Mononuclear cell (primary cell): ENCODE results near the gene GMDS. TPM values are rescaled to one million over a fixed set of nuclear protein-coding genes. Genes with fewer than 3 reads are reported as not detected.

Source experiments
- H3K27me3 ChIP-seq: 2 replicates; pipeline ENCODE4 v1.6.0; 2011; ENCODE audit warnings: low read length, control low read depth; ENCODE audit not compliant: insufficient read depth
- H3K4me1 ChIP-seq: 2 replicates; pipeline ENCODE4 v1.5.1; 2011; ENCODE audit warnings: mild to moderate bottlenecking, low read length, control low read depth; ENCODE audit not compliant: insufficient read depth
- H3K4me3 ChIP-seq: 2 replicates; pipeline ENCODE4 v1.5.1; 2011; ENCODE audit warnings: mild to moderate bottlenecking, low read length, moderate library complexity
- H3K9me3 ChIP-seq: 2 replicates; pipeline ENCODE4 v1.5.1; 2011; ENCODE audit warnings: low read depth, mild to moderate bottlenecking, control low read depth, low read length
- total RNA-seq: library from RNA; depleted of rRNA; stranded (reverse); fragments of >200 nt; gene quantifications from one replicate; pipeline ENCODE4 v1.2.3, GENCODE V29; 2012

Gene GMDS
- total RNA-seq, 1 donor: 10.6 TPM

GRCh38 chr6:2183246-2183645 lies 62.2 kb downstream of the GMDS start:
- no peaks in the 10 kb centered on the region for H3K27me3 ChIP-seq
- H3K9me3 ChIP-seq: no peaks in the 10 kb centered on the region
- no peak overlapping the region for H3K4me3 ChIP-seq
- H3K4me1 ChIP-seq: no peaks in the 10 kb centered on the region

- Histone ChIP-seq H3K4me3 (no peak overlapping the region), H3K4me1 (no peaks in the 10 kb centered on the region), H3K27me3 (no peaks in the 10 kb centered on the region), H3K9me3 (peaks cover 4% of the 10 kb centered on the region)
Observed at GRCh38 chr6:2182251-2182650, 63.2 kb downstream of the GMDS start.

- H3K4me1 ChIP-seq: no peaks in the 10 kb centered on the region
- H3K4me3 ChIP-seq: no peak overlapping the region
- H3K9me3 ChIP-seq: peaks cover 4% of the 10 kb centered on the region
- no peaks in the 10 kb centered on the region for H3K27me3 ChIP-seq
Observed at GRCh38 chr6:2181567-2181966, 63.8 kb downstream of the GMDS start.

GRCh38 chr6:2179950-2180349 lies 65.5 kb downstream of the GMDS start:
- H3K4me3 ChIP-seq: no peak overlapping the region

GRCh38 chr6:2179241-2179640 lies 66.2 kb downstream of the GMDS start:
- Histone ChIP-seq H3K4me1 (no peaks in the 10 kb centered on the region), H3K9me3 (peaks cover 4% of the 10 kb centered on the region), H3K4me3 (no peak overlapping the region), H3K27me3 (no peaks in the 10 kb centered on the region)

More at GRCh38 chr6:2179950-2180349, 65.5 kb downstream of the GMDS start:
- no peaks in the 10 kb centered on the region for H3K27me3 ChIP-seq
- no peaks in the 10 kb centered on the region for H3K4me1 ChIP-seq
- H3K9me3 ChIP-seq: peaks cover 4% of the 10 kb centered on the region

GRCh38 chr6:2178125-2178524 lies 67.3 kb downstream of the GMDS start:
- Histone ChIP-seq H3K4me1 (no peaks in the 10 kb centered on the region), H3K27me3 (no peaks in the 10 kb centered on the region), H3K9me3 (peaks cover 4% of the 10 kb centered on the region), H3K4me3 (no peak overlapping the region)

- Histone ChIP-seq H3K27me3 (no peaks in the 10 kb centered on the region), H3K4me1 (peaks cover 8% of the 10 kb centered on the region), H3K9me3 (peaks cover 4% of the 10 kb centered on the region), H3K4me3 (no peak overlapping the region)
Observed at GRCh38 chr6:2175825-2176224, 69.6 kb downstream of the GMDS start.

GRCh38 chr6:2173203-2173961 lies 72.0 kb downstream of the GMDS start:
- Histone ChIP-seq H3K27me3 (no peaks in the 10 kb centered on the region), H3K4me1 (peaks cover 8% of the 10 kb centered on the region), H3K9me3 (peaks cover 4% of the 10 kb centered on the region), H3K4me3 (no peak overlapping the region)

- Histone ChIP-seq H3K9me3 (no peaks in the 10 kb centered on the region), H3K4me1 (peaks cover 8% of the 10 kb centered on the region), H3K27me3 (no peaks in the 10 kb centered on the region), H3K4me3 (no peak overlapping the region)
Observed at GRCh38 chr6:2171728-2172127, 73.7 kb downstream of the GMDS start.

GRCh38 chr6:2168480-2168879 lies 76.9 kb downstream of the GMDS start:
- no peaks in the 10 kb centered on the region for H3K27me3 ChIP-seq
- peaks cover 7% of the 10 kb centered on the region for H3K9me3 ChIP-seq
- H3K4me1 ChIP-seq: peaks cover 8% of the 10 kb centered on the region
- H3K4me3 ChIP-seq: no peak overlapping the region

GRCh38 chr6:2166717-2167116 lies 78.7 kb downstream of the GMDS start:
- peaks cover 7% of the 10 kb centered on the region for H3K9me3 ChIP-seq
- H3K27me3 ChIP-seq: no peaks in the 10 kb centered on the region
- peaks cover 8% of the 10 kb centered on the region for H3K4me1 ChIP-seq
- no peak overlapping the region for H3K4me3 ChIP-seq

GRCh38 chr6:2165286-2165685 lies 80.1 kb downstream of the GMDS start:
- H3K27me3 ChIP-seq: no peaks in the 10 kb centered on the region
- peaks cover 7% of the 10 kb centered on the region for H3K9me3 ChIP-seq
- H3K4me3 ChIP-seq: no peak overlapping the region
- peaks cover 5% of the 10 kb centered on the region for H3K4me1 ChIP-seq

GRCh38 chr6:2164481-2164880 lies 80.9 kb downstream of the GMDS start:
- Histone ChIP-seq H3K27me3 (no peaks in the 10 kb centered on the region), H3K9me3 (peaks cover 7% of the 10 kb centered on the region), H3K4me1 (peaks cover 5% of the 10 kb centered on the region), H3K4me3 (no peak overlapping the region)

GRCh38 chr6:2162079-2162445 lies 83.3 kb downstream of the GMDS start:
- no peaks in the 10 kb centered on the region for H3K27me3 ChIP-seq
- H3K4me1 ChIP-seq: peaks cover 13% of the 10 kb centered on the region
- H3K9me3 ChIP-seq: peaks cover 7% of the 10 kb centered on the region
- no peak overlapping the region for H3K4me3 ChIP-seq

GRCh38 chr6:2158596-2159271 lies 86.7 kb downstream of the GMDS start:
- no peak overlapping the region for H3K4me3 ChIP-seq
- no peaks in the 10 kb centered on the region for H3K27me3 ChIP-seq
- H3K9me3 ChIP-seq: no peaks in the 10 kb centered on the region
- H3K4me1 ChIP-seq: peaks cover 16% of the 10 kb centered on the region
